Measurements from ENCODE around the gene GPC6.

Gene GPC6

DNA sequence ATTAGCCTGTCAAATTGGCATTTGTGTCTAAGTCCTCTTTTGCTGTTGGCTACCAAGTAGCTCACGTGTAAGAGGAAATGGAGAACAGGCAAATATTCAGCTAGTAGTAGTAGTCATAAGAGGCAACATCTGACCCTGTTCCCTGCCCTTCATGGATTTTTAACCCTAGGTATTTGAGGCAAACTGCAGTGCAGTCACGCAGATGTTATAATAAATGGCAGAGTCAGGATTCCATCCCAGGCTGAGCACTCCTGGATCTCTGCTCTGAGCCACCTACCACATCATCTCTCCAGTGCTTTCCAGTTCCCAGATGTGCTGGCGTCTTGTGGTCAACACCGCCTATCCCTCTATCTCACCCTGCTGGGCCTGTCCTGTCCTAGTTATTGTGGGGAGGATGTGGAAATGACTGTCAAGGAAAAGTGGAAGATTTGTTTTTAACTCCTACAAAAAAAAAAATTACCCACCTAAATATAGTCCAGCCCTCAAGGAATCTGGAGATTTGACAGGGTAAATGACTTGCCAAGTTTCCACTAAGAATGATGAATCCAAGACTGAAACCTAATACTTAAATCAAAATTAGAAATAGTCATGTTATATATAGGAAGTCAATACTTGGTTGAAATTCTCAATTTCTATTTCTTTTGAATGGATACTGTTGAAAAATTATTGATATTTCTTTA is 322.9 kb downstream of the GPC6 start:
- Histone ChIP-seq H3K27ac (ENCODE audit: poor library complexity, severe bottlenecking) (no peak overlapping the region), H3K9me3 (ENCODE audit: severe bottlenecking) (no peaks in the 10 kb centered on the region), H3K36me3 (ENCODE audit: low read depth) (no peaks in the 10 kb centered on the region), H3K4me3 (ENCODE audit: severe bottlenecking) (no peak overlapping the region), H3K27me3 (ENCODE audit: insufficient read depth, poor library complexity, severe bottlenecking) (no peaks in the 10 kb centered on the region), H3K4me1 (ENCODE audit: insufficient read depth, poor library complexity, severe bottlenecking) (peaks cover 8% of the 10 kb centered on the region)
- TF ChIP-seq, protein P1, sequence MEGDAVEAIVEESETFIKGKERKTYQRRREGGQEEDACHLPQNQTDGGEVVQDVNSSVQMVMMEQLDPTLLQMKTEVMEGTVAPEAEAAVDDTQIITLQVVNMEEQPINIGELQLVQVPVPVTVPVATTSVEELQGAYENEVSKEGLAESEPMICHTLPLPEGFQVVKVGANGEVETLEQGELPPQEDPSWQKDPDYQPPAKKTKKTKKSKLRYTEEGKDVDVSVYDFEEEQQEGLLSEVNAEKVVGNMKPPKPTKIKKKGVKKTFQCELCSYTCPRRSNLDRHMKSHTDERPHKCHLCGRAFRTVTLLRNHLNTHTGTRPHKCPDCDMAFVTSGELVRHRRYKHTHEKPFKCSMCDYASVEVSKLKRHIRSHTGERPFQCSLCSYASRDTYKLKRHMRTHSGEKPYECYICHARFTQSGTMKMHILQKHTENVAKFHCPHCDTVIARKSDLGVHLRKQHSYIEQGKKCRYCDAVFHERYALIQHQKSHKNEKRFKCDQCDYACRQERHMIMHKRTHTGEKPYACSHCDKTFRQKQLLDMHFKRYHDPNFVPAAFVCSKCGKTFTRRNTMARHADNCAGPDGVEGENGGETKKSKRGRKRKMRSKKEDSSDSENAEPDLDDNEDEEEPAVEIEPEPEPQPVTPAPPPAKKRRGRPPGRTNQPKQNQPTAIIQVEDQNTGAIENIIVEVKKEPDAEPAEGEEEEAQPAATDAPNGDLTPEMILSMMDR (IDR thresholded peaks at IDR 0.05; ENCODE audit: poor library complexity, severe bottlenecking), result no peak
- no peak for DNase-seq (ENCODE audit: low spot score)
- no peak for ATAC-seq (ENCODE audit: low read depth)

DNA sequence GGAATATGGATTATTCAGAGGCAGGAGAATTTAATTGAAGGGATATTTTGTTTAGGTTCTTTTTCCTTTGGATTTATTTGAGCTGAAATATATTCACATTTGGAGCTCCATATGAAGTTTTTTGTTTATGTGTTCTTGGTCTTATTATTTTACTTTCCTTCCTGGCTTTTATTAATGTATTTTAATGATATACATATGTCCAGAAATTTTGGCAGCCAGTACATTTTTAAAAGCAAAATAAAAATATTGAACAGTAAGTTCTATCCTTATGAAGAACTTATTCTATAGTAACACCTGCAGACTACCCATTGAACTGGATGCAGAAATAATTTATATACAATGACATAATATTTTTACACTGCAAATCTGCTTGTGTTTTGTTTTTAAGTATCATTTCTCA is 323.6 kb downstream of the GPC6 start:
- ATAC-seq (ENCODE audit: low read depth) (no peak), DNase-seq (ENCODE audit: low spot score) (no peak)
- no peaks in the 10 kb centered on the region for H3K27me3 ChIP-seq (ENCODE audit: insufficient read depth, poor library complexity, severe bottlenecking)

DNA sequence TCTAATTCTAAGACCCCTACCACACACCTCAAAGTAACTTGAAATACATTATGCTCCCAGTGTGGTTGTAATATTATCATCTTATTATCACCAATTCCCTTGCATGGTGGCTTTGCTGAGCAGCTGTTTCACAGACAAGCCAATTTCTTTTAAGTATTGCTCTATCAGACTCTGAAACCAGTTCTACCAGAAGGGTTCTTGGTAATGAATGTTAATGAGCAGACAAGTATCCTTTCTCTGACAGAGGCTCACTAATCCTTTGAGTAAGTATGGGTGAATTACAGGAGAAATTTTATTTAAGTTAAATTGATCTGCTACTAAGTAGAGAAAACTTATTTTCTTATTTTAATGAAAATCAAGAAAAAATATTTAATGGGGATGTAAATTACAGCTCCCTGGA is 326.0 kb downstream of the GPC6 start:
- TF ChIP-seq, protein P1 (IDR thresholded peaks at IDR 0.05; ENCODE audit: poor library complexity, severe bottlenecking), result no peak
- Histone ChIP-seq H3K27me3 (ENCODE audit: insufficient read depth, poor library complexity, severe bottlenecking) (no peaks in the 10 kb centered on the region), H3K36me3 (ENCODE audit: low read depth) (no peaks in the 10 kb centered on the region), H3K4me1 (ENCODE audit: insufficient read depth, poor library complexity, severe bottlenecking) (peaks cover 5% of the 10 kb centered on the region), H3K9me3 (ENCODE audit: severe bottlenecking) (no peaks in the 10 kb centered on the region), H3K27ac (ENCODE audit: poor library complexity, severe bottlenecking) (no peak overlapping the region), H3K4me3 (ENCODE audit: severe bottlenecking) (no peak overlapping the region)
- no peak for ATAC-seq (ENCODE audit: low read depth)
- DNase-seq (ENCODE audit: low spot score), result no peak

More for the DNA sequence above, 323.6 kb downstream of the GPC6 start:
- TF ChIP-seq, protein P1 (IDR thresholded peaks at IDR 0.05; ENCODE audit: poor library complexity, severe bottlenecking), result no peak
- no peaks in the 10 kb centered on the region for H3K9me3 ChIP-seq (ENCODE audit: severe bottlenecking)
- peaks cover 8% of the 10 kb centered on the region for H3K4me1 ChIP-seq (ENCODE audit: insufficient read depth, poor library complexity, severe bottlenecking)
- H3K27ac ChIP-seq (ENCODE audit: poor library complexity, severe bottlenecking), result no peak overlapping the region
- H3K36me3 ChIP-seq (ENCODE audit: low read depth), result no peaks in the 10 kb centered on the region
- H3K4me3 ChIP-seq (ENCODE audit: severe bottlenecking), result no peak overlapping the region

DNA sequence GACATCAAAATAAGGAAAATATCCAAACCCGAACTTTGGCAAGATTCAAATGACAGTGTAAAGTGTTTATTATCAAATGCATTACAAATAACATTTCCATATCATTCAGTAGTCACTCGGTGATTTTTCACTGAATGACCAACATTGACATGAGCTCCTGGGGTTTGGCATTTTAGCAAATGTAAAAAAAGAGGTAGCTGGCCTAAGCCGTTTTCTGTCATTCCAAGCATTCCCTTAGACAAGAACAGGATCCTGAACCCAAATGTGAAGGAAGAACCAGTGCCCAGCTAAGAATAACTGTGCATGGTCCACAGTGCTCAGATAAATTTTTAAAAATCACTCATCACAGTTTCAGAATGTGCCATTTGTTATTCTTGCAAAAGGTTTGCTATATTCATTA is 327.9 kb downstream of the GPC6 start:
- Histone ChIP-seq H3K27ac (ENCODE audit: poor library complexity, severe bottlenecking) (no peak overlapping the region), H3K27me3 (ENCODE audit: insufficient read depth, poor library complexity, severe bottlenecking) (no peaks in the 10 kb centered on the region), H3K36me3 (ENCODE audit: low read depth) (no peaks in the 10 kb centered on the region), H3K4me1 (ENCODE audit: insufficient read depth, poor library complexity, severe bottlenecking) (peaks cover 5% of the 10 kb centered on the region), H3K4me3 (ENCODE audit: severe bottlenecking) (no peak overlapping the region), H3K9me3 (ENCODE audit: severe bottlenecking) (no peaks in the 10 kb centered on the region)
- no peak for ATAC-seq (ENCODE audit: low read depth)
- no peak for DNase-seq (ENCODE audit: low spot score)
- TF ChIP-seq, protein P1 (IDR thresholded peaks at IDR 0.05; ENCODE audit: poor library complexity, severe bottlenecking), result no peak

DNA sequence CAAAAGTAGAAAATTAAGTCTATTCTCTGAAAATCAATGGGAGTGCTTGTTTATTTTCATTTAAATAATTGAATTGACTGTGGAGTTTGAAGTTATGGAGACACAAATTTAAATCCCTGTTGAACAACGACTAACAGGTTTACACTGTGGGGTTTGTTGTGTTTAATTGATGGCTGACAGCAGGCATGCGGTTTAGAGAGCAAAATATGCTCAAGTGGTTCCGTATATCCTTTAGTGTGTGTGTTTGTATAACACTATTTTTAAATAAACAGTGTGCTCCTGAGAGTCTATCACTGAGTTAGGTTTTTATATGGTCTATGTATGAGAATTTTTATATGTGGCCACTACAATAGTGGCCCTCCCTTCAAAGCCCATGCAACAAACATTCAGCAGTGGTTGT is 332.0 kb downstream of the GPC6 start:
- DNase-seq (ENCODE audit: low spot score), result no peak
- Histone ChIP-seq H3K4me3 (ENCODE audit: severe bottlenecking) (no peak overlapping the region), H3K9me3 (ENCODE audit: severe bottlenecking) (no peaks in the 10 kb centered on the region), H3K4me1 (ENCODE audit: insufficient read depth, poor library complexity, severe bottlenecking) (peaks cover 41% of the 10 kb centered on the region), H3K36me3 (ENCODE audit: low read depth) (no peaks in the 10 kb centered on the region), H3K27ac (ENCODE audit: poor library complexity, severe bottlenecking) (no peak overlapping the region), H3K27me3 (ENCODE audit: insufficient read depth, poor library complexity, severe bottlenecking) (no peaks in the 10 kb centered on the region)
- TF ChIP-seq, protein P1 (IDR thresholded peaks at IDR 0.05; ENCODE audit: poor library complexity, severe bottlenecking), result no peak
- ATAC-seq (ENCODE audit: low read depth), result no peak
